Measurements from ENCODE around the gene ADGRF5. TPM values are rescaled to one million over a fixed set of nuclear protein-coding genes. Genes with fewer than 3 reads are reported as not detected.

The ADGRF5 gene
- total RNA-seq, 1 donor from 2014 or later = 283 TPM

GRCh38 chr6:46899659-46900058, 22.1 kb downstream of the ADGRF5 start:
- Histone ChIP-seq H3K9me3 (no peaks in the 10 kb centered on the region), H3K4me3 (no peak overlapping the region), H3K4me1 (peaks cover 61% of the 10 kb centered on the region), H3K27ac (peak overlapping the region; percentile 3), H3K27me3 (no peaks in the 10 kb centered on the region), H3K36me3 (peaks cover 24% of the 10 kb centered on the region)
- TF ChIP-seq, protein P1, sequence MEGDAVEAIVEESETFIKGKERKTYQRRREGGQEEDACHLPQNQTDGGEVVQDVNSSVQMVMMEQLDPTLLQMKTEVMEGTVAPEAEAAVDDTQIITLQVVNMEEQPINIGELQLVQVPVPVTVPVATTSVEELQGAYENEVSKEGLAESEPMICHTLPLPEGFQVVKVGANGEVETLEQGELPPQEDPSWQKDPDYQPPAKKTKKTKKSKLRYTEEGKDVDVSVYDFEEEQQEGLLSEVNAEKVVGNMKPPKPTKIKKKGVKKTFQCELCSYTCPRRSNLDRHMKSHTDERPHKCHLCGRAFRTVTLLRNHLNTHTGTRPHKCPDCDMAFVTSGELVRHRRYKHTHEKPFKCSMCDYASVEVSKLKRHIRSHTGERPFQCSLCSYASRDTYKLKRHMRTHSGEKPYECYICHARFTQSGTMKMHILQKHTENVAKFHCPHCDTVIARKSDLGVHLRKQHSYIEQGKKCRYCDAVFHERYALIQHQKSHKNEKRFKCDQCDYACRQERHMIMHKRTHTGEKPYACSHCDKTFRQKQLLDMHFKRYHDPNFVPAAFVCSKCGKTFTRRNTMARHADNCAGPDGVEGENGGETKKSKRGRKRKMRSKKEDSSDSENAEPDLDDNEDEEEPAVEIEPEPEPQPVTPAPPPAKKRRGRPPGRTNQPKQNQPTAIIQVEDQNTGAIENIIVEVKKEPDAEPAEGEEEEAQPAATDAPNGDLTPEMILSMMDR (IDR thresholded peaks at IDR 0.05) = no peak
- intact Hi-C loops (cut with DNase I) = no loop called here
- ATAC-seq (peak; percentile 42), DNase-seq (no peak)

- TF ChIP-seq, protein P1 (IDR thresholded peaks at IDR 0.05) = no peak
- peaks cover 24% of the 10 kb centered on the region for H3K36me3 ChIP-seq
- no peak for ATAC-seq
- intact Hi-C loops (cut with DNase I) = no loop called here
- H3K27me3 ChIP-seq = no peaks in the 10 kb centered on the region
- H3K9me3 ChIP-seq = no peaks in the 10 kb centered on the region
- no peak overlapping the region for H3K4me3 ChIP-seq
- H3K4me1 ChIP-seq = peaks cover 58% of the 10 kb centered on the region
- peak overlapping the region; percentile 72 for H3K27ac ChIP-seq
- no peak for DNase-seq
Measured at GRCh38 chr6:46898006-46898405, 23.7 kb downstream of the ADGRF5 start.

GRCh38 chr6:46896871-46897270, 24.9 kb downstream of the ADGRF5 start:
- Histone ChIP-seq H3K27ac (no peak overlapping the region), H3K9me3 (no peaks in the 10 kb centered on the region), H3K27me3 (no peaks in the 10 kb centered on the region), H3K4me1 (peaks cover 46% of the 10 kb centered on the region), H3K4me3 (no peak overlapping the region), H3K36me3 (peaks cover 24% of the 10 kb centered on the region)
- intact Hi-C loops (cut with DNase I) = no loop called here
- TF ChIP-seq, protein P1 (IDR thresholded peaks at IDR 0.05) = no peak
- ATAC-seq (no peak), DNase-seq (no peak)

- peaks cover 40% of the 10 kb centered on the region for H3K4me1 ChIP-seq
- no peak overlapping the region for H3K4me3 ChIP-seq
- H3K36me3 ChIP-seq = peaks cover 24% of the 10 kb centered on the region
- intact Hi-C loops (cut with DNase I) = no loop called here
- no peaks in the 10 kb centered on the region for H3K27me3 ChIP-seq
- TF ChIP-seq, protein P1 (IDR thresholded peaks at IDR 0.05) = no peak
- ATAC-seq = no peak
- H3K9me3 ChIP-seq = no peaks in the 10 kb centered on the region
- no peak for DNase-seq
- H3K27ac ChIP-seq = no peak overlapping the region
Measured at GRCh38 chr6:46895930-46896329, 25.8 kb downstream of the ADGRF5 start.

GRCh38 chr6:46894433-46894832, 27.3 kb downstream of the ADGRF5 start:
- Histone ChIP-seq H3K4me1 (peaks cover 29% of the 10 kb centered on the region), H3K27me3 (no peaks in the 10 kb centered on the region), H3K4me3 (no peak overlapping the region), H3K27ac (no peak overlapping the region), H3K36me3 (peaks cover 24% of the 10 kb centered on the region), H3K9me3 (no peaks in the 10 kb centered on the region)
- DNase-seq (no peak), ATAC-seq (no peak)
- TF ChIP-seq, protein P1 (IDR thresholded peaks at IDR 0.05) = no peak
- intact Hi-C loops (cut with DNase I) = no loop called here

GRCh38 chr6:46893648-46894047, 28.1 kb downstream of the ADGRF5 start:
- ATAC-seq = no peak
- H3K36me3 ChIP-seq = peaks cover 20% of the 10 kb centered on the region
- H3K9me3 ChIP-seq = no peaks in the 10 kb centered on the region
- DNase-seq = no peak
- H3K27ac ChIP-seq = no peak overlapping the region
- TF ChIP-seq, protein P1 (IDR thresholded peaks at IDR 0.05) = no peak
- no peak overlapping the region for H3K4me3 ChIP-seq
- peaks cover 22% of the 10 kb centered on the region for H3K4me1 ChIP-seq
- intact Hi-C loops (cut with DNase I) = no loop called here
- H3K27me3 ChIP-seq = no peaks in the 10 kb centered on the region

All from upper lobe of right lung (tissue), 1 donor.